Fibroblast of upper back skin (primary cell): ENCODE measurements around the gene GOLGA6L6.
"Not testable (repeated sequence)": the region's sequence is repeated elsewhere in the genome, so short reads cannot be mapped to it uniquely, and the experiment has no call there.

Experiments used
- DNase-seq: peaks from one replicate; pipeline ENCODE4 v3.0.0-alpha.2; 2013

GOLGA6L6 gene, protein sequence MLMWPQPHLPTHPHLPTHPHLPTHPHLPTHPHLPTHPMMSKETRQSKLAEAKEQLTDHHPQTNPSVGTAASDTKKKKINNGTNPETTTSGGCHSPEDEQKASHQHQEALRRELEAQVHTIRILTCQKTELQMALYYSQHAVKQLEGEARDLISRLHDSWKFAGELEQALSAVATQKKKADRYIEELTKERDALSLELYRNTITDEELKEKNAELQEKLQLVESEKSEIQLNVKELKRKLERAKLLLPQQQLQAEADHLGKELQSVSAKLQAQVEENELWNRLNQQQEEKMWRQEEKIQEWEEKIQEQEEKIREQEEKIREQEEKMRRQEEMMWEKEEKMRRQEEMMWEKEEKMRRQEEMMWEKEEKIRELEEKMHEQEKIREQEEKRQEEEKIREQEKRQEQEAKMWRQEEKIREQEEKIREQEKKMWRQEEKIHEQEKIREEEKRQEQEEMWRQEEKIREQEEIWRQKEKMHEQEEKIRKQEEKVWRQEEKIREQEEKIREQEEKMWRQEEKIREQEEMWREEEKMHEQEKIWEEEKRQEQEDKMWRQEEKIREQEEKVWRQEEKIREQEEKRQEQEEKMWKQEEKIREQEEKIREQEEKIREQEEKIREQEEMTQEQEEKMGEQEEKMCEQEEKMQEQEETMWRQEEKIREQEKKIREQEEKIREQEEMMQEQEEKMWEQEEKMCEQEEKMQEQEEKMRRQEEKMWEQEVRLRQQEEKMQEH

DNA sequence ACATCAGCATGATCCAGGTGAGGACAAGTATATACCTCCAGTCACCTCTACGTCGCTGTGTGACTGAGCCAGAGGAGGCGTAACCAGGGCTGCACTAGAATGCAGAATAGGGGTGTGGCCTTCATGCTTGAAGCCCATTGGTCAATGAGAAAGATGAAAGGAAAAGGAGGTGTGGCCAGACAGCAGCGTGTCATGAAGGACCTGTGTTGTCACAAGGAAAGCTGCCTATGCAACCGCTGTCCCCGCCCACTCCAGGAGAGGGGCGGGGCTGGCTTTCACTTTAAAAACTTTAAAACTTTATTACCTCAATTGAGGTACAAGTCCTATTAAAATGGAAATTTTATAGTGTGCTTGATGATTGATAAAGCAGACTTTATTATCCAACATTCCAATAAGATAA is at the start of gene GOLGA6L6:
Gene GOLGA6L6 (minus strand): TSS at position 101 of the 400 bp plus-strand sequence. CDS start 91 bp downstream, at position 10.
- DNase-seq = not testable (repeated sequence)

DNA sequence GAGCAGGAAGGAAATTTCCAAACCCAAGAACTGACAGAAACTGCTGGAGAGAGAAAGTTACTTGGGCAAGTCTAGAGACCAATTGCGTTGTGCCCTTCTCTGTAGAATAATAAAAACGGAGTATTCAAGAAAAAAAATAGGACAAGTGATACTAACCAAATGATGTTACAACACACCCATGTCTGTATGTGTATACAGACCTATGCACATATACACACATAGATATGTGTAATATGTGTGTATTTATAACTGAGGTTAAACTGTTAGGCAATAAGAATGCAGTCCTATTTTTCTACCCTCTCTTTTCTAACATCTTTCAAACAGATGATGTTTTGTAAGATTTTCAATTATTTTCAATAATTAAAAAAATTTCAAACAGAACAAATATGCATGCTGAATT is 48.5 kb upstream of the GOLGA6L6 start:
- DNase-seq = not testable (repeated sequence)

DNA sequence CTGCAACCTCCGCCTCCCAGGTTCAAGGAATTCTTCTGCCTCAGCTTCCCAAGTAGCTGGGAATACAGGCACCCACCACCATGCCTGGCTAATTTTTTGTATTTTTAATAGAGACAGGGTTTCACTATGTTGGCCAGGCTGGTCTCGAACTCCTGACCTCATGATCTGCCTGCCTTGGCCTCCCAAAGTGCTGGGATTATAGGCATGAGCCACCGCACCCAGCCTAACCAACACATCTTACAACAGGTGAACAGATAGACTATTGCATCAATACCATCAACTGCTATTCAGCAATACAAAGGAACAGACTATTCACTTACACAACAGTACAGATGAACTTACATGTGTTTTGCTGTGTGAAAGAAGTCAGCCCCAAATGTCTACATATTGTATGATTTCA is 45.2 kb upstream of the GOLGA6L6 start:
- not testable (repeated sequence) for DNase-seq

DNA sequence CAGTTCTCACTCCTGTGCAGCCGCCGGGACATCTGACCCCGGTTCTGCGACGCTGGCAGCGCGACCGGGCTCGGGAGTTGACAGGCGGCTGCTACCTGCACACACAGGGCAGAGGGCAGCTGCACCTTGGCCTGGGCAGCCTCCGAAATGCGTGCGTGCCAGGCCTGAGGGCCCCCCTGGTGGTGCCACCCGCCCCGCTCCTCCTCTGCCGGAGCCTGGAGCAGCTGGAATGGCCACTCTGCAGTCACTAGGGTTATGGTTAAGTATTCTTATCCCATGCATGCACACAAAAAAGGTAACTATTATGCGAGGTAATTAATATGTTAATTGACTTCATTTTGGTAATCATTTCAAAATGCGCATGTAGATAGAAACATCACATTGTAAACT is 41.1 kb upstream of the GOLGA6L6 start:
- not testable (repeated sequence) for DNase-seq

DNA sequence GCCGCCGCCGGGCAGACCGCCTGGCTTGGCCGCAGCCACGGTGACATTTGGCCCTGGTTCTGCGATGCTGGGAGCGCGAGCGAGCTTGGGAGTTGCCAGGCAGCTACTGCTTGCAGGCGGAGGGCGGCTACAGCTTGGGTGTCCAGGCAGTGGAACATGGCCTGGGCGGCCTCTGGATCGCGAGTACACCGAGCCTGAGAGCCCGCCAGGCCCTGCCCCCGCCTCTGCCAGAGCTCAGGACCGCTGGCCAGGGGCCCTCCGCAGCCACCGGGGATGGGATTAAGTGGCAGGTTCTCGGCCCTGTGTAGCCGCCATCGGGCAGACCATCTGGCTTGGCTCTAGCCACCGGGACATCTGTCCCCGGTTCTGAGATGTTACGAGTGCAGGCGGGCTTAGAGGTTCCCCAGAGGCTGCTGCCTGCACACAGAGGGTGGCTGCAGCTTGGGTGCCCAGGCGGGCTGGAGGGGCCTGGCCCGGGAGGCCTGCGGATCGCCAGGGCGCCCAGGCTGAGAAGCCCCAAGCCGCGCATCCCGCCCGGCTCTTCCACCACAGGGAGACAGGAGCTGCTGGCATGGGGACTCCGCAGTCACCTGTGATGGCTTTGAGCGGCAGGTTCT is 40.6 kb upstream of the GOLGA6L6 start:
- not testable (repeated sequence) for DNase-seq

DNA sequence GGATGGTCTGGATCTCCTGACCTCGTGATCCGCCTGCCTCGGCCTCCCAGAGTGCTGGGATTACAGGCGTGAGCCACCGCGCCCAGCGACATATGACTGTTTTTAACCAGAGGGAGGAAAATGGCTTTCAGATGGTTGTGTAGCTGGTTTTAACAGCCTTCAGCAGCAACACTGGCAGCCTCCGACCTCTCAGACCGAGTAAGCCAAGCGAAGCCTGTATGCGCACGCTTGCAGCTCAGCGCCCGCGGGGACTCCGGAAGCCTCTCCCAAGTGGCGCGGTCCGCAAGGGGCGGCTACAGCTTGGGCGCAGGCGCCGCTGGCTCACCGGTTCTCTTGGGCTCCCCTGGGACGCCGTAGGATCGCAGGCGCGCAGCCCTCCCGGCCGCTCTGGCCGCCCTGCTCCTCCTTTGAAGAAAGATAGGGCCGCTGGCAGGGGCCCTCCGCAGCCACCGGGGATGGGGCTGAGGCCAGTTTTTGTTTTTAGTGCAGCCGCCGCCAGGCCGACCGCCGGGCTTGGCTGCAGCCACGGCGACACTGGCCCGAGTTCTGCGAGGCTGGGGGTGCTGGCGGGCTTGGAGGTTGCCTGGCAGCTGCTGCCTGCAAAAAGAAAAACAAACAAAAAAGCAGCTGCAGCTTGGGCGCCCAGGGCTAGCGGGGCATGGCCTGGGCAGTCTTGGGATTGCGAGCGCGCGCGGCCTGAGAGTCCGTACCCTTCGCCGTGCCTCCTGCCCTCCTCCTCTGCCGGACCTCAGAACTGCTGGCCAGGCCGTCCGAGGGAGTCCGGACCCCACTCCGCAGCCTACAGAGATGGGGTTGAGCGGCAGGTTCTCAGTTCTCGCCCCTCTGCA is 39.9 kb upstream of the GOLGA6L6 start:
- not testable (repeated sequence) for DNase-seq

DNA sequence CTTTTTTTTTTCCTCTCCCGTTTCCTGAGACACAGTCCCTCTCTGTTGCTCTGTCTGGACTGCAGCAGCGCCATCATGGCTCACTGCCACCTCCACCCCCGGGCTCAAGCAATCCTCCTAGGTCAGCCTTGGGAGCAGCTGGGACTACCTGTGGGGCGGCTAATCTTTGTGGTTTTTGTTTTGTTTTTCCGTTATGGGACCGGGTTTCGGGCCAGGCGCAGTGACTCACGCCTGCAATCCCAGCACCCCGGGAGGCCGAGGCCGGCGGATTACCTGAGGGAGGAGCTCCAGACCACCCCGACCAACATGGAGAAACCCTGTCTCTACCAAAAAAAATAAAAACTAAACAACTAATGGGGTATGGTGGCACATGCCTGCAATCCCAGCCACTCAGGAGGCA is 38.1 kb upstream of the GOLGA6L6 start:
- not testable (repeated sequence) for DNase-seq

DNA sequence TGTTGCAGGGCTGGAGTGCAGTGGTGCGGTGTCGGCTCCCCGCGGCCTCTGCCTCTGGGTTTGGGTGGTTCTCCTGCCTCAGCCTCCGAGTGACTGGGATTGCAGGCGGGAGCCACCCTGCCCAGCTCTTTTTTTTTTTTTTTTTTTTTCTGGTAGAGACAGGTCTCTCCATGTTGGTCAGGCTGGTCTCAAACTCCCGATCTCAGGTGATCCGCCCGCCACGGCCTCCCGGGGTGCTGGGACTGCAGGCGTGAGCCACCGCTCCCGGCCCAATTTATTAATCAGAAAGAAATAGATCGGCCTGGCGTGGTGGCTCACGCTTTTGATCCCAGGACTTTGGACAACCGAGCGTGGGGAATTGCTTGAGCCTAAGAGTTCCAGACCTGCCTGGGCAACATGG is 9.7 kb upstream of the GOLGA6L6 start:
- DNase-seq = not testable (repeated sequence)

DNA sequence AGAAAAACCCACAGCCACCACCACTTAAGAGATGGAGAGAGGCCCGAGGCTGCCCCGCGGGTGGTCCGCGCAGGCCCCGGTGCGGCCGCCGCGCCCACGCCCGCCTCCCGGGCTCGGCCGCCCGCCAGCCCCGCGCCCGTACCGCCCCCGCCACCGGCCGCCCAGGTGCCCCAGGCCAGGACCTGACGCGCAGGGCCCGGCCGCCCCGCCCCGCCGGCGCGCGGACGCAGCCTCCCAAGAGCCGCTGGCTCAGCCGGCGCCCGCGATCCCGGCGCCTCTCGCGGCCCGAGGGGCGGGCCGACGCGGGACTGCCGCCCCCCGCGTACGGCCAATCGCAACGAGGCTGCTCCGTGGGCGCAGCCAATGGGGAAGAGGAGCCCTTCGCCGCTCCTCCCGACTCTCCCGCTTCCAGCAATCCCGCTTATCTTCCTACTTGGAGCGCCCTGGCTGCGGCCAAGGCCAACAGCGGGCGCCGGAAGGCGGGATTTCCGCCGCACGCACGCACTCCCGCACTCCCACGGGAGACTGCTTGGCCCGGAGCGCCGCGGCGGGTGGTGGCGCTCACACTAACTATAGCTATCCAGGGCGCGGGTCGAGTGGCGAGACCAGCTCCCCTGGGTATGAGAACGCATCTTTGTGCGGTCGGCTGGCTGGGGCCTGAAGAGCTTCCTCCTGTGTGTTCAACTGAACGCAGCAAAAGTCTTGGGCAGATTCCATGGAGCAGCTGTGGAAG is 35.5 kb downstream of the GOLGA6L6 start:
- DNase-seq = not testable (repeated sequence)

DNA sequence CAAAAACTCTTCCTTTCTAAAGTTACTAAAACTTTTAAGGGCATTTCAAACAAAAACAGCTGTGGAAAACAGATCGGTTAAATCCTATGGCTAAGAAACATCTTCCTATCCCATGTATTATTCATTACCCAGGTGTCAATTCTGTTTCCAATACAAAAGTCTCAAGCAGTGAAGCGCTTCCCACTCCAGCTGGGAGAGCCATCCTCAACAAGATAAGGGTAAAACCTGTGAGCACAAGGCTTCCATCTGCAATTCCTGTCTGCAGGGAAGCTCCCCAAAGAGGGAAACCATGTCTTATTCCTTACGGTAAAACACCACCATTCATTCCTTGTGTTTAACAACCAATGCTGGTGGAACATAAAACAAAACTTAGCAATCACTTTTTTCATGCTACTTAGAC is 38.8 kb downstream of the GOLGA6L6 start:
- not testable (repeated sequence) for DNase-seq

DNA sequence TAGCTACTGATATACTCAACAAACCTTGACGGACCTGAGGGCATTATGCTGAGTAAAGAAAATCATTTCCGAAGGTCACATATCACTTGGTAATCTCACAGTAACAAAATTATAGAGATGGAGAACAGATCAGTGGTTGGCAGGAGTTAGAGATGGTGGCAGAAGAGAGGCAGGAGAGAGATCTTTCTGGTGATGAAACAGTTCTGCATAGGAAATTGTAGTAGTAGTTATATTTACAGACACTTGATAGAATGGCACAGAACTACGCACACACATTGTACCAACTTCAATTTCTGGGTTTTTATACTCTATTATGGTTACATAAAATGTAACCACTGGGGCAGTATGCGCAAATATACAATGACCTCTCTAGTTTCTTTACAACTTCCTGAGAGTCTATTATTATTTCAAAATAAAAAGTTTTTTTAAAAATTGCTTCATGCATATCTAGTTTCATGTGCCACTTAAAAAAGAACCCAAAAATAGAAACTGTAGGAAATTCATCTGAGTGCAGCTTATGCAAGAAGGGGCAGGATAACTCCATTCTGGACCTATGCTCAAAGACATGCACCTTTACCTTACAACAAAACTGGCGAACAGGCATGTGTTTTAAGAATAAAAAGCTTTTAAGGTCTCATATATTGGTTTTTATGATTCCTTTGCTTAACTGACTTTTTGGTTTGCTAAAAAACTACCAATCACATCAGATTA is 39.9 kb downstream of the GOLGA6L6 start:
- not testable (repeated sequence) for DNase-seq

DNA sequence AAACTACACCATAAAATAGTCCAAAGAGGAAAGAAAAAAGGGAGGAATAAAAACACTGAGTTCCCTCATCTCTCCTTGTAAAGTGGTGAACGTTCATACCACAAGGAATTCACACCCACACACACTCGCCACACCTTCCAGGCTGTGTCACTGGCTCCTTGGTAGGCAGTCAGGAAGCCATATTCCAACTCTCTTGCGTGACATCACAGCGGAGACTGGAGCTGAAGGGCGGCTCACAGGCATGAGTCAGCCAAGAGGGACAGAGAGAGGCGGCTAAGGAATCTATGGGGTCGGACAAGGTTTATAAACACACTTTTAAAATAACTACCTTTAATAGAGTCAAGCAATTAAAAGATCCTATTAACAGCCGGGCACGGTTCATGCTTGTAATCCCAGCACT is 43.8 kb downstream of the GOLGA6L6 start:
- DNase-seq = not testable (repeated sequence)

DNA sequence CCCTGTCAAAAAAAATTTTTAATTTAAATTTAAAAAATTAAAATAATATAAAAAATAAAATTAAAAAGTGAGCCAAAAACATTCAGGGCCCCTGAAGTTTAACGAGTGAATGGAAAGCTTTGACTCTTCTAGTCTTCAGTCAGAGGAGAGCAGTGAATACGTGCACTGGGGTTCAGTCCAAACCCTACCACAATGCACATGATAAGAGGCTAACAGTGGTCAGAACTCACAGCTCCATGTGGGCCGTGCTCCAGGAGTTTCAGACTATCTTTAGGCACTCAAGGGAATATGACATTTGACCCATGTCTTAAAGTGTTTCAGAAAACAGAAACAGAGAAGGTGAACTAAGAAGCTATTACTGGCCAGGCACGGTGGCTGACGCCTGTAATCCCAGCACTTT is 48.6 kb downstream of the GOLGA6L6 start:
- DNase-seq = not testable (repeated sequence)

DNA sequence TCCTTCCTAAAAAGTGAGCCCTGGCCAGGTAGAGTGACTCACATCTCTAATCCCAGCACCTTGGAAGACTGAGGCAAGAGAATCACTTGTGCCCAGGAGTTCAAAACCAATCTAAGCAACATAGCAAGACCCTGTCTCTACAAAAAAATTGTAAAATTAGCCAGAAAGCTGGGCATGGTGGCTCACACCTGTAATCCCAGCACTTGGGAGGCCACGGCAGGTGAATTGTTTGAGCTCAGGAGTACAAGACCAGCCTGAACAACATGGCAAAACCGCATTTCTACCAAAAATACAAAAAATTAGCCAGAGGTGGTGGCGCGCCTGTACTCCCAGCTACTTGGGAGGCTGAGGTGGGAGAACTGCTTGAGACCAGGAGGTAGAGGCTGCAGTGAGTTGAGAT is 49.0 kb downstream of the GOLGA6L6 start:
- DNase-seq = not testable (repeated sequence)

DNA sequence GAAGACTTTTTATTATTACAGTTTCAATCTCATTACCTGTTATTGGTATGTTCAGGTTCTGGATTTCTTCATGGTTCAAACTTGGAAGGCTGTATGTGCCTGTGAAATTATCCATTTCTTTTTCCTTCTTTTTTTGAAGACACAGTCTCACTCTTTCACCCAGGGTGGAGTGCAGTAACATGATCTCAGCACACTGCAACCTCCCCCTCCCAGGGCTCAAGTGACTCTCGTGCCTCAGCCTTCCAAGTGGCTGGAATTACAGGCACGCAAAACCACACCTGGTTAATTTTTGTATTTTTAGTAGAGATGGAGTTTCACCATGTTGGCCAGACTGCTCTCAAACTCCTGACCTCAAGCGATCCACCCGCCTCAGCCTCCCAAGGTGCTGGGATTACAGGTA is 52.3 kb downstream of the GOLGA6L6 start:
- not testable (repeated sequence) for DNase-seq
